Activated B cell treated with CpG ODN at 0.5 μM for 24 hours (primary cell): ENCODE measurements around the gene MGME1. TPM values are rescaled to one million over a fixed set of nuclear protein-coding genes. Genes with fewer than 3 reads are reported as not detected.

ENCODE experiments used
- ATAC-seq: fragments of 200-7000 bp; cut with Tn5 transposase; one replicate; pipeline ENCODE4 v1.10.0; 2021; ENCODE audit warnings: low read depth, mild to moderate bottlenecking, moderate library complexity
- CTCF ChIA-PET: fragments of 350-600 bp; sonication (Branson Sonifier 250); formaldehyde crosslinking; loops from one replicate; lab custom pipeline; 2021; ENCODE audit warnings: antibody characterized with exemption; lab: Charles Lee
- POLR2A ChIA-PET: fragments of 350-600 bp; sonication (Branson Sonifier 250); formaldehyde crosslinking; loops from one replicate; lab custom pipeline; 2021; ENCODE audit warnings: antibody characterized with exemption; lab: Charles Lee
- DNase-seq: peaks from one replicate; pipeline ENCODE4 v3.0.0; 2022
- H3K27ac Mint-ChIP-seq: one replicate; pipeline ENCODE4 v1.8.0; 2020; ENCODE audit warnings: mixed read lengths
- H3K27me3 Mint-ChIP-seq: one replicate; pipeline ENCODE4 v1.8.0; 2021; ENCODE audit warnings: mixed read lengths
- H3K36me3 Mint-ChIP-seq: one replicate; pipeline ENCODE4 v1.8.0; 2021; ENCODE audit warnings: low read depth, mixed read lengths
- H3K4me1 Mint-ChIP-seq: one replicate; pipeline ENCODE4 v1.8.0; 2021; ENCODE audit warnings: mixed read lengths
- H3K4me3 Mint-ChIP-seq: one replicate; pipeline ENCODE4 v1.8.0; 2020; ENCODE audit warnings: mild to moderate bottlenecking, mixed read lengths
- H3K9me3 Mint-ChIP-seq: one replicate; pipeline ENCODE4 v1.8.0; 2020; ENCODE audit warnings: mixed read lengths
- CTCF ChIP-seq: fragments of 200-600 bp; IDR thresholded peaks from one replicate; pipeline ENCODE4 v1.8.0; 2022; ENCODE audit warnings: antibody characterized with exemption, mild to moderate bottlenecking
- intact Hi-C: fragments of 100-400 bp; cut with micrococcal nuclease; formaldehyde crosslinking; loops from one replicate; pipeline ENCODE4 v1.15.1; 2024
- total RNA-seq: library from RNA; stranded (reverse); gene quantifications from 2 replicates; pipeline ENCODE4 v1.2.3, GENCODE V29; 2022

The MGME1 gene
- total RNA-seq, 1 donor from 2014 or later = 19.0 TPM

DNA sequence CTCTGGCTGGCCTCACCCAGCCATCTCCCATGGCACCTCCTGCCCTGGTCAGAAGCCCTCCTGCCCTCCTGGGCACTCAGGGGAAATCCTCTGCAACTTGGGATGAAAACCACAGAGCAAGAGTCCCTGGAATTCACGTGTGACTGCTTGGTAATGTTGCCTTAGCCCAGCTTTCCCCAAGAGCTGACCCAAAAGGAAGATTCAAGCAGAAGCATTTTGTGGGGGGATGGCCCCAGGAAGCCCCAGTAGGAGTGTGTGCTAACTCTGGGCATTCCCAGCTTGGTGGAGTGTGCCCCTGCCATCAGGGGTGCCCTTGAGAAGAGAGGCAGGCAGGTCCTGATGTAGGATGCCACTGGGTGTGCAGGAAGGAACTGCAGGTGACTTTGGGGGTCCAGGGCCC, 35.7 kb upstream of the MGME1 start:
- Mint-ChIP-seq H3K36me3 (no peaks in the 10 kb centered on the region), H3K27me3 (peaks cover 7% of the 10 kb centered on the region), H3K4me1 (peaks cover under 1% of the 10 kb centered on the region), H3K27ac (no peak overlapping the region), H3K4me3 (no peak overlapping the region), H3K9me3 (no peaks in the 10 kb centered on the region)
- intact Hi-C loops = no loop called here
- DNase-seq = no peak
- no peak for TF ChIP-seq CTCF
- ATAC-seq = no peak
- ChIA-PET CTCF (no interaction called here), POLR2A (no interaction called here)

DNA sequence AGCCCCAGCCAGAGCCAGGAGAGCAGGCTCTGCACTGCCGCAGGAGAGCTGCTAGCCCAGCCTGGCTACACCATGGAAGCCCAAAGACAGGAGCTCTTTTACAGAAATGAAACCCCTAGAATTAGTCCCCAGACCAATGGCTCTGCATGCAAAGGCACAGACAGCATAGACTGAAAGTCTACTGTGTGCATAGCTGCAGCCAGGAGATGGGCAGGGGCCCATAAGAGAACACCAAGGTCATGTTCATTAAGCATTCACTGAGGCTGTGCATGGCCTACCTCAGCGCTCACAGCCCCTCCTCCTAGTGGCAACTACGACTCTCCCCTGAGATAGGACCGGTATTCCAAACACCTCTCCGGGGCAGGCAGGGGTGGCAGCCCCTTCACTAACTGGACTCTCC, 35.1 kb upstream of the MGME1 start:
- no peak for ATAC-seq
- intact Hi-C loops = no loop called here
- Mint-ChIP-seq H3K36me3 (no peaks in the 10 kb centered on the region), H3K27me3 (peaks cover 4% of the 10 kb centered on the region), H3K4me3 (no peak overlapping the region), H3K9me3 (no peaks in the 10 kb centered on the region), H3K27ac (no peak overlapping the region), H3K4me1 (peaks cover 3% of the 10 kb centered on the region)
- CTCF ChIA-PET = no interaction called here
- no peak for TF ChIP-seq CTCF
- POLR2A ChIA-PET = no interaction called here
- DNase-seq = no peak

GRCh38 chr20:17934141-17934862, 34.5 kb upstream of the MGME1 start:
- CTCF ChIA-PET = no interaction called here
- peaks cover 4% of the 10 kb centered on the region for H3K27me3 Mint-ChIP-seq
- H3K9me3 Mint-ChIP-seq = no peaks in the 10 kb centered on the region
- intact Hi-C loops = no loop called here
- H3K4me1 Mint-ChIP-seq = peaks cover 9% of the 10 kb centered on the region
- DNase-seq (no peak), ATAC-seq (no peak)
- H3K27ac Mint-ChIP-seq = no peak overlapping the region
- TF ChIP-seq CTCF = no peak
- H3K4me3 Mint-ChIP-seq = no peak overlapping the region
- peaks cover 2% of the 10 kb centered on the region for H3K36me3 Mint-ChIP-seq
- POLR2A ChIA-PET = no interaction called here

GRCh38 chr20:17935186-17935585, 33.6 kb upstream of the MGME1 start:
- ATAC-seq (no peak), DNase-seq (no peak)
- POLR2A ChIA-PET = no interaction called here
- CTCF ChIA-PET = no interaction called here
- intact Hi-C loops = no loop called here
- no peak for TF ChIP-seq CTCF
- Mint-ChIP-seq H3K9me3 (no peaks in the 10 kb centered on the region), H3K36me3 (peaks cover 4% of the 10 kb centered on the region), H3K27me3 (no peaks in the 10 kb centered on the region), H3K4me3 (no peak overlapping the region), H3K27ac (no peak overlapping the region), H3K4me1 (peaks cover 16% of the 10 kb centered on the region)

DNA sequence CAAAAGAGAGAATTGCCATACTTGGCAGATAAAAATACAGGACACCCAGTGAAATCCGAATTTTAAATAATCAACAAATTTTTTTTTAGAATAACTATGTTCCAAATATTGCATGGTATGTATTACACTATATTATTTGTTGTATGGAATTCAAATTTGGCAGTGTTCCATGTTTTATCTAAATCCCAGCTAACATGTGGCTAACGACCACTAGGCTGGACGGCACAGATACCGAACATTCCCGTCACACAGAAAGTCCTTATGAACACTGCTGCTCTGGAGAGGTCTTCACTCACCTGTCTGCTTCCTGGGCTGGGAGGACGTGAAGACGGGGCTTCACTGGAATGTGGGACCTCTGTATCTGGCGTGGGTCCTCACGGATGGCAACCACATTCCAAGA, 33.1 kb upstream of the MGME1 start:
- POLR2A ChIA-PET = no interaction called here

More for the DNA sequence above, 33.1 kb upstream of the MGME1 start:
- ATAC-seq (no peak), DNase-seq (no peak)
- peaks cover 8% of the 10 kb centered on the region for H3K36me3 Mint-ChIP-seq
- H3K4me1 Mint-ChIP-seq = peaks cover 20% of the 10 kb centered on the region
- no peaks in the 10 kb centered on the region for H3K27me3 Mint-ChIP-seq
- no peaks in the 10 kb centered on the region for H3K9me3 Mint-ChIP-seq
- intact Hi-C loops = no loop called here
- TF ChIP-seq CTCF = no peak
- H3K27ac Mint-ChIP-seq = no peak overlapping the region
- CTCF ChIA-PET = no interaction called here
- no peak overlapping the region for H3K4me3 Mint-ChIP-seq
